ENCODE results near the gene ATOH8. TPM values are rescaled to one million over a fixed set of nuclear protein-coding genes. Genes with fewer than 3 reads are reported as not detected.

Gene ATOH8
- polyA plus RNA-seq, 1 donor: 10.3 TPM

GRCh38 chr2:85751627-85752026 lies 2.2 kb upstream of the ATOH8 start:
- no peak for DNase-seq

GRCh38 chr2:85753035-85753524 lies 711 bp upstream of the ATOH8 start:
- DNase-seq: no peak

- DNase-seq: no peak
Measured at GRCh38 chr2:85754313-85755095, 713 bp downstream of the ATOH8 start.

DNA sequence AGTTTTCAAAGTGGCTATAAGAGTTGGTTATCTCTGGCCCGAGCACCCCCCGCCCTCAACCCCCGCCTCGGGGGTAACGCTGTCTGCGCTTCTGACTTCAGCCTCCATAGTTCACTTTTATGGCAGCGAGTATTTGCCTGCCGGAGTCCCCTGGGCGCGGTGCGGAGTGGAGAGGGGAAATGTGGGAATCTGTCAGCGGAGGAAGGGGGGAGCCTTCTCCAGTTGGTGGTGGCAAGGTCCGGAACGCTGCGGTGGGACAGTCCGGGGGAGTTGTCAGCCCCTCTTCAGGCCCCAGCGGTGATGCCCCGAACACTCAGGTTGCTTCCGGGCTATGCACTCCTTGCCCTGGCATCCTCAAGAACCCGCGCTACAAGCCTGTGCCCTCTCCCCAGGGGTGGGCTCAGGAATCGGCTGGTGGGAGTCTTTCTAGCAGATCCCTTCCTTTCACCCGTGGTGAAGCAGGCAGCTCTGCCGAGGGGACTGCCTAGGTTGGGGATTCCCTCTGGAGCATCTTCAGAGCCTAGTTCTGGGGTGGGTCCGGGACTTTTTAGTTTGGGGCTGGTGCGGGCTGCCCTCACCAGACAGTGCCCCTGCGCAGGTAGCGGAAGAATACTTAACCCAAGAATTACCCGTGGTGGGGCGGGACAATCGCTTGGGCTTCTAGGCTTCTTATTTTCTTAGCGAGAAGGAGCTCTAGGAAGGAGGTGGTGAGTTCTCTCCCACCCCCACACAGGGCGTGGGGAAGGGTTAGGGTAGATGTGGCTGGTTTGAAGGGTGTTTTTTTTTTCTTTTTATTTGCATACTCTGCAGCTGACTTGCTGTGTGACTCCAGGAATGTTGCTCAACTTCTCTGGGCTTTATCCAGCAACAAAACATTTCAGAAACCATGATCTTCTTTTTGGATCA lies 1.6 kb downstream of the ATOH8 start:
- no peak for DNase-seq

DNA sequence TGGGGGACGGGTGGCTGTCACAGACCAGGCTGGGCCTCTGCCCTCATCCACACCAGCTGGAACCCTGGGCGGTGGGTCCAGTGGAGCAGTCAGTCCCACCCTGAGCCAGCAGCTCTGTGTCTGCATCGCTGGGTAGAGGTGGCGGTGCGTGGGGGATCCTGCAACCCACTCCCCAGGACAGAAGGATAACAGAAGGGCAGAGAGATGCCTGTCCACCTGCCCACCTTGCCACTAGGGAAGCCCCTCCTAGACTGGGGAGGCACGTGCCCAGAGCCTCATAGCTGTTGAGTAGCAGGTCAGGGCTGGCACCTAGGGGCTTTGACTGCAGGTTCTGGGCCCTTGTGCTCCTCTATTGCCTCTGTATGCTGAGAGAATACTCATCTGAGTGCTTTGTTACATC lies 2.4 kb downstream of the ATOH8 start:
- DNase-seq: no peak

DNA sequence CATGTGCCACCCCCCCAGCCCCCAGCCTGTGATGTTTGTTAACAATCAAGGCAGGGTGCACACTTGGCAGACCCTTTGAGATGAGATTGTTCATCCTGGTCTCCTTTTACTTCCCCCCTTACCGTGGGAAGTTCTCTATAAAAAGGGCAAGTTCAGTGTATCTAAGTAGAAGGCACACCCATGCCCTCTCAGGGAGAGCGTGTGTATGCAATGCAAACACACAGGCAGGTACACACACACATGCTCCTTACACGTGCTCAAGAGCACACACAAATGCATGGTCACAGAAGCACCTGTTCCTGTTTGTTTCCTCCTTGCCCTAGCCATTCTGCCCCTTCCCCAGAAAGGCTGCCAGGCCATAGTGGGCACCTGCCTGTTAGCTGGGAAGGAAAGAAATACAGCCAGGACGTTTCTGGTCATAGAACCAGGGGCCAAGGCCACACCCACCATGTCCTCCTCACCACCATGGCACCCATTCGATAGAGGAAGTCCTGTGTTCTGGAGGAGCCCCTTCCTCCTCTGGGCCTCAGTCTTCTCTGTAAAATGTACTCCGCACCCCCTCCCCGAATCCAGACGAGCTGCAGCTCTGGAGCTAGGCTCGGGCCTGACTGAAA lies 3.1 kb downstream of the ATOH8 start:
- no peak for DNase-seq

- no peak for DNase-seq
Measured at GRCh38 chr2:85757860-85758259, 4.1 kb downstream of the ATOH8 start.

- DNase-seq: no peak
Measured at GRCh38 chr2:85758361-85759256, 4.8 kb downstream of the ATOH8 start.

GRCh38 chr2:85759257-85759613 lies 5.4 kb downstream of the ATOH8 start:
- no peak for DNase-seq

- no peak for DNase-seq
Measured at GRCh38 chr2:85760371-85760770, 6.6 kb downstream of the ATOH8 start.

GRCh38 chr2:85760872-85761271 lies 7.1 kb downstream of the ATOH8 start:
- DNase-seq: no peak

GRCh38 chr2:85761512-85761944 lies 7.7 kb downstream of the ATOH8 start:
- no peak for DNase-seq

- no peak for DNase-seq
Measured at GRCh38 chr2:85761946-85762345, 8.2 kb downstream of the ATOH8 start.

DNA sequence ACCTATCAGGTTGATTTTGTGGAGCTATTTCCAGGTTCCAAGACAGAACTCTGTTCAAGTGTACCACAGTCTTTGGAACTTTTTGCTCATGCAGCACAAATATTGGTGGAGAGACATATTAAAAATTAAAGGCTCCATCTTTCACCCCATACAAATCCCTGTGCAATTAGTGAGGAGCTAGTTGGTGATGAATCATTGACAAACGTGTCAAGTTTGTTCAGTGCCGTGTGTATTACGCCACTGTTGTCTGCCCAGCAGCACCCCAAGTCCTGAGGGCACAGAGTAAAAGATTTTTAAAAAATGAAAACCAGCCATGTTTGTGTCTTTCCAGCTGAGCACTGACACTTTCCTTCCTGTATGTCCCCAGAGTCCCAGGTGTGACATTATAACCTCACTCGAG lies 9.3 kb downstream of the ATOH8 start:
- DNase-seq: no peak

GRCh38 chr2:85763831-85764230 lies 10.0 kb downstream of the ATOH8 start:
- no peak for DNase-seq

- peak; percentile 78 for DNase-seq
Measured at GRCh38 chr2:85765081-85765731, 11.4 kb downstream of the ATOH8 start.

DNA sequence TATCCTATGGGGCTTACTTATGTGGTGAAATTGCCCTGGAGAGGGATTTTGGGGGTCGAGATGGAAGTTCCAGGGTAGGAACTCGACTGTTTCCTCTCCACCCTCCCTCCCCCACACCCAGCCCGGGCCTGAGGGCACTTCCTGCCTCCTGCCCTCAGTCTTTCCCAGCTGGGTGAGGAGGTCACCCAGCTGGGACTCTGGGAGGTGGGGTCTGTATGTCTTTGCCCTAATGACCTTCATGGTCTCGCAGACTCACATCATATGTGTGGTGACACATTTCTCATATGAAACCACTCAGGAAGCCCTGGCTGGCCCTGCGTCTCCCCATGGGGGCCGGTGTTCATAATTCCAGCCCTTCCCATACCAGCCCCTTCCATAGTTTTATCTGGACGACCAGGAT lies 12.4 kb downstream of the ATOH8 start:
- no peak for DNase-seq

- no peak for DNase-seq
Measured at GRCh38 chr2:85767803-85768665, 14.2 kb downstream of the ATOH8 start.

DNA sequence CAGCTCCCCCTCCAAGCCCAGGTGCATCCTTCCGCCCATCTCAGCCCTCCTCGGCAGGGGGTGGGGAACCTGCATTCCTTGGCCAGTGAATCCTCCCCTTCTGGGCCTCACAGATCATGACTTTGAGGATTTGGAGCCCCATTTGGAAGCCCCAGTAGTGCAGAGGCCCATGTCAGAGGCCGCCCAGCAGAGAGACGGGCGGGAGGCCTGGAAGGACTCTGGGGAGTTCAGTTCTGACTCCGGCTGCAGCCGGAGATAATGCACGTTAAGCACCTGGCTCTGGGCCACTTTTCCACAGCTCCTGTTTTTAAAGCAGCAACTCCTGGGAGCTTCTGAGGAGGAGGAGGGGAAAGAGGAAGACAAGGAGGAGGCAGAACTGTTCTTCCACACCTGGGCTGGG lies 14.9 kb downstream of the ATOH8 start:
- no peak for DNase-seq

Data from left kidney (tissue), 2 donors.